Neural cell (in vitro differentiated cells): ENCODE data around the gene LEF1.

ENCODE experiments used
- CTCF ChIP-seq: fragments of 450-650 bp; IDR thresholded peaks from 2 replicates; pipeline ENCODE4 v1.5.1; 2014; ENCODE audit warnings: antibody characterized with exemption, mild to moderate bottlenecking, moderate library complexity; ENCODE audit not compliant: poor library complexity, severe bottlenecking
- EP300 ChIP-seq: fragments of 450-650 bp; conservative IDR thresholded peaks from 2 replicates; pipeline ENCODE4 v1.6.1; 2014; ENCODE audit warnings: antibody characterized with exemption, mild to moderate bottlenecking, moderate library complexity; ENCODE audit not compliant: poor library complexity, severe bottlenecking
- EZH2 ChIP-seq: fragments of 200-600, 300-800 bp; shearing (Covaris generic), sonication (generic); IDR thresholded peaks from 2 replicates; pipeline ENCODE4 v1.6.1; 2014; ENCODE audit warnings: antibody characterized with exemption, low read length, borderline replicate concordance, mild to moderate bottlenecking; ENCODE audit not compliant: insufficient read depth, poor library complexity, severe bottlenecking
- POLR2AphosphoS5 ChIP-seq: IDR thresholded peaks from 2 replicates; pipeline ENCODE4 v1.6.1; 2012
- RAD21 ChIP-seq: fragments of 450-650 bp; conservative IDR thresholded peaks from 2 replicates; pipeline ENCODE4 v1.6.1; 2014; ENCODE audit warnings: antibody characterized with exemption, mild to moderate bottlenecking, moderate library complexity
- REST ChIP-seq: IDR thresholded peaks from 2 replicates; pipeline ENCODE4 v1.6.1; 2012; ENCODE audit warnings: borderline replicate concordance
- TAF1 ChIP-seq: IDR thresholded peaks from 2 replicates; pipeline ENCODE4 v1.6.1; 2012; ENCODE audit warnings: low read depth

DNA sequence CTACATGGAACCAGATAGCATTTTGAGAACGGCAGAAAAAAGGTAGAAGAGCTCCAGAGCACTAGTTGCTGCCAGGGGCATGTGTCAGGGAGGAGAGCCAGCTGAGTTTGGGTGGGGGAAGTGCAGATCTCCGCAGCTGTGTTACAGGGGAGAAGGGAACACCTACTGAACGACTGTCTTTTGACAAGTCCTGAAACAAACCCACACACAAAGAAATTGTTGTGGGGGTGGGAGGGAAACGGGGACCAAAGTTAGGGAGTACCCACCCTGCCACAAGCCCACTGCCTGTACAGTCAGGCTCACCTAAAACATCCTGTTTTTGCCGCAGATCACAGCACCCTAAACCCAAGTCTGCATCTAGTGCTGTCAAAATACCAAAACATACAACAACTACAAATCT is 55.5 kb downstream of the LEF1 start:
- TF ChIP-seq CTCF (no peak), EP300 (no peak), TAF1 (no peak), REST (no peak), POLR2AphosphoS5 (no peak), RAD21 (no peak), EZH2 (no peak)
